Ishikawa (cell line): ENCODE measurements around the gene ZC3H8.

ENCODE experiments used
- CEBPB ChIP-seq: IDR thresholded peaks from 2 replicates; pipeline ENCODE4 v1.6.1; 2012
- CREB1 ChIP-seq: IDR thresholded peaks from 2 replicates; pipeline ENCODE4 v1.6.1; 2012; ENCODE audit warnings: low read depth
- EP300 ChIP-seq: IDR thresholded peaks from 2 replicates; pipeline ENCODE4 v1.6.1; 2012; ENCODE audit warnings: borderline replicate concordance
- MAX ChIP-seq: IDR thresholded peaks from 2 replicates; pipeline ENCODE4 v1.6.1; 2012
- NFIC ChIP-seq: IDR thresholded peaks from 2 replicates; pipeline ENCODE4 v1.6.1; 2012
- REST ChIP-seq: IDR thresholded peaks from 2 replicates; pipeline ENCODE4 v1.6.1; 2012; ENCODE audit warnings: low read depth, mild to moderate bottlenecking
- YY1 ChIP-seq: IDR thresholded peaks from 2 replicates; pipeline ENCODE4 v1.6.1; 2012; ENCODE audit warnings: low read depth

- TF ChIP-seq EP300, result no peak
- no peak for TF ChIP-seq MAX
- TF ChIP-seq CREB1, result no peak
- no peak for TF ChIP-seq NFIC
- TF ChIP-seq REST, result no peak
- no peak for TF ChIP-seq CEBPB
- no peak for TF ChIP-seq YY1
Observed at GRCh38 chr2:112272669-112273068, 17.8 kb upstream of the ZC3H8 start.
